Upper lobe of right lung (tissue), 1 donor: ENCODE measurements around the gene OGT. TPM values are rescaled to one million over a fixed set of nuclear protein-coding genes. Genes with fewer than 3 reads are reported as not detected.

Experiments
- ATAC-seq: fragments of 200-7000 bp; cut with Tn5 transposase; one replicate; pipeline ENCODE4 v1.9.1; 2020; ENCODE audit warnings: mild to moderate bottlenecking, moderate library complexity
- DNase-seq: peaks from one replicate; pipeline ENCODE4 v3.0.0-alpha.2; 2020
- H3K27ac ChIP-seq: fragments of 200-600 bp; one replicate; pipeline ENCODE4 v1.8.0; 2022
- H3K27me3 ChIP-seq: fragments of 200-600 bp; one replicate; pipeline ENCODE4 v1.8.0; 2022; ENCODE audit warnings: mild to moderate bottlenecking
- H3K36me3 ChIP-seq: fragments of 200-600 bp; one replicate; pipeline ENCODE4 v1.8.0; 2022
- H3K4me1 ChIP-seq: fragments of 200-600 bp; one replicate; pipeline ENCODE4 v1.8.0; 2022
- H3K4me3 ChIP-seq: fragments of 200-600 bp; one replicate; pipeline ENCODE4 v1.8.0; 2022; ENCODE audit warnings: mild to moderate bottlenecking
- H3K9me3 ChIP-seq: fragments of 200-600 bp; one replicate; pipeline ENCODE4 v1.8.0; 2022
- CTCF ChIP-seq: fragments of 200-600 bp; IDR thresholded peaks from one replicate; pipeline ENCODE4 v1.8.0; 2022; ENCODE audit warnings: antibody characterized with exemption
- intact Hi-C: fragments of 100-400 bp; cut with DNase I; formaldehyde crosslinking; loops from one replicate; pipeline ENCODE4 v1.11.0; 2022
- total RNA-seq: library from RNA; stranded (reverse); fragmentation: NEBNext Ultra II Directional; extraction: Animal tissue kit (Norgen Biotek cat#: 25700); gene quantifications from one replicate; pipeline ENCODE4 v1.2.1, GENCODE V29; 2021
- donor health status: DM: no; HTN: yes; CAD: no; lungs with severe emphysema.

OGT gene
- total RNA-seq, 1 donor from 2014 or later, result 129 TPM

DNA sequence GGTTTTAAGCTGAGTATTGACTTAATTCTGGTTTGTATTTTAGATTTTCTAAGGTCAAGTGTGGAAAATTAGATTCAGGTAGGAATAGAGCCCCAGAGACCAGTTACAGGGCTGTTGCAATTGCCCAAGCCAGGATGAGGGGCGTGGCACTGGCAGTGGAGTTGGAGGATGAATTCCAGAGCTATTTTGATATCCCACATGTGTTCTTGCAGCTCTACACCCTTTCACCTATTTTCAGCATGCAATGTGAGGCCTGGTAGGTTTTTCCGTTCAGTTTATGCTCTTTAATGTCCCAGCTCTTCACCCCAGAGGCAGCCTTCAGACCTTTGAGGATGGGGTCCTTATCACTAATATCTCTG is 17.9 kb upstream of the OGT start:
- intact Hi-C loops, result no loop called here
- no peak overlapping the region for H3K27ac ChIP-seq
- no peak for DNase-seq

GRCh38 chrX:71525316-71525715 is 7.6 kb upstream of the OGT start:
- Histone ChIP-seq H3K27me3 (no peaks in the 10 kb centered on the region), H3K9me3 (no peaks in the 10 kb centered on the region)
- intact Hi-C loops, result no loop called here

More for the DNA sequence above, 17.9 kb upstream of the OGT start:
- H3K36me3 ChIP-seq, result no peaks in the 10 kb centered on the region
- no peak for ATAC-seq
- TF ChIP-seq CTCF, result no peak
- no peaks in the 10 kb centered on the region for H3K27me3 ChIP-seq
- H3K4me1 ChIP-seq, result no peaks in the 10 kb centered on the region
- no peak overlapping the region for H3K4me3 ChIP-seq
- H3K9me3 ChIP-seq, result no peaks in the 10 kb centered on the region

GRCh38 chrX:71532078-71532752 is 689 bp upstream of the OGT start:
- peak overlapping the region; percentile 83 for H3K27ac ChIP-seq
- DNase-seq, result no peak
- H3K27me3 ChIP-seq, result no peaks in the 10 kb centered on the region
- H3K36me3 ChIP-seq, result no peaks in the 10 kb centered on the region
- intact Hi-C loops, result no loop called here
- ATAC-seq, result no peak
- H3K9me3 ChIP-seq, result no peaks in the 10 kb centered on the region
- TF ChIP-seq CTCF, result no peak
- peak overlapping the region; percentile 73 for H3K4me3 ChIP-seq
- no peaks in the 10 kb centered on the region for H3K4me1 ChIP-seq

More at GRCh38 chrX:71525316-71525715, 7.6 kb upstream of the OGT start:
- ATAC-seq (no peak), DNase-seq (no peak)
- Histone ChIP-seq H3K4me1 (no peaks in the 10 kb centered on the region), H3K27ac (no peak overlapping the region), H3K36me3 (no peaks in the 10 kb centered on the region), H3K4me3 (no peak overlapping the region)
- no peak for TF ChIP-seq CTCF

DNA sequence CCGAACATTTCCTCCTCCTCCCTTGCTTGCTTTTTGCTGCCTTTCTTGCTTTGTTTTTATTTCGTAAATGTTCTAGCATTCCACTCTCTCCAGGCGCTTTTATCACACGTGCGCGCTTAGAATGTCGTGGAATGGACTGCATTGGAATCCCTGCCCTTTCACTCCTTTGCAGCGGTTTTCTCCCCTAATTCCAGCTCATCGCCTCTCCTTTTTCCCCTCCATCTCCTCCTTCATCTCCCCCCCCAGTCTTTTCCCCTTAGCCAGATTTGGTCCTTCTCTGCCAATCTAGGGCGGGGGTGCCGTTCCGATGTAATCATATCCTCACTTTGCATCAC is 579 bp downstream of the OGT start:
- DNase-seq (no peak), ATAC-seq (no peak)
- intact Hi-C loops, result no loop called here
- Histone ChIP-seq H3K27ac (peak overlapping the region; percentile 90), H3K27me3 (no peaks in the 10 kb centered on the region), H3K36me3 (peaks cover 10% of the 10 kb centered on the region), H3K4me1 (peaks cover 8% of the 10 kb centered on the region), H3K9me3 (no peaks in the 10 kb centered on the region), H3K4me3 (peak overlapping the region; percentile 73)
- TF ChIP-seq CTCF, result no peak

DNA sequence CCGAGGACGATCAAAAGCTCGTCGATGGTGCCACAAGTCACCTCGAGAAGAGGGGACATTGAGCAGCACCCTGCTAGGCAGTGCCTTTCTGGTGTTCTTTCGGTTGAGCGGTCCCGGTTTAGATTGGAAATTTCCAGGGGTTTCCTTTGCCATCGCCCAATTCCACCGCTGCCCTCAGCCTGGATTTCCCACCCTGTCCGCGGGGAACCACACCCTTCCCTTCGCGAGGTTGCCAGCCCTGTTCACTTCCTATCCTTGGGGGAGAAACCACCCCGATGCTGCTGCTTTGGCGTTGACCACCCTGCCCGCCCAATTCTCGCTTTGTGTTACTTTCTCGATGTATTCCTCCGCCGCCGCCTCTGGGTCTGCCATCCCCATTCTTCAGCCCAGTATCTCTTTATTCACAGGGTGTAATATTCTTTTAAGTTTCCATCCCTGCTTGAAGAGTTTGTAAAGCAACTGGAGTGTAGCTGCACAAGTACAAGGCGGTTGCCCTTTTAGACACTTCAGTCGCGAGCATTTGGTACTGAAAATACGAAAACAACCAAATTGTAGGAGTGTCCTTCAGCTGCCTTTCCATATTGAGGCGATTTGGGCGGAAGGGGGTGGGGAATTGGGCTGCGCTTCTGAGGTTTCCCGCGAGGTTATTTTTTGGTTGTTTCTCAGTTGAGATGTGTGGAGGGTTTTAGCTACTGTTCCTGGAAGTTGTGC is 1.1 kb downstream of the OGT start:
- peak; percentile 57 for ATAC-seq
- DNase-seq, result peak; percentile 66

More for the DNA sequence above, 1.1 kb downstream of the OGT start:
- intact Hi-C loops, result no loop called here
- Histone ChIP-seq H3K4me3 (peak overlapping the region; percentile 73), H3K9me3 (no peaks in the 10 kb centered on the region), H3K36me3 (peaks cover 10% of the 10 kb centered on the region), H3K27ac (peak overlapping the region; percentile 90), H3K27me3 (no peaks in the 10 kb centered on the region), H3K4me1 (peaks cover 13% of the 10 kb centered on the region)
- no peak for TF ChIP-seq CTCF
